ENCODE results near the gene LANCL1. TPM values are rescaled to one million over a fixed set of nuclear protein-coding genes. Genes with fewer than 3 reads are reported as not detected.

Gene LANCL1
- total RNA-seq, 4 donors from 2014 or later = 19.7 to 38.3 (median 24.3) TPM

DNA sequence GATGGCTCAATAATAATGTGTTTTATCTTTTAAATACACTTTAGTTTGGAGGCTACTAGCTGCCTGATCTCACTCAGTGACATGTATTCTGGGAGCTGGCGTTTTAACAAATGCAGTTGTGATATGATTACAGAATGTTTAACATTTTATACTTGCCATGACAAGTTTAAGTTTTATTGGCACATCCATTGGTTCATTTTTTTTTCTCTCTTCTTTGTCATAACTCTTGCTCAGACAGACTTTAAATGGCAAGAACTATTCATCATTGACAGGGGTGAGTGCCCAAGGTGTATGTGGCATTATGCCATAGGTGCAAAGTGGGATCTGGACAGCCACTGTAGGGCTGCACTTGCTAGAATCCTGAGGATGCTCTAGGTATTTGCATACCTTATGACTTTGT lies 89.5 kb downstream of the LANCL1 start:
- intact Hi-C loops (cut with DNase I; ENCODE audit: low total_unique reads) = no loop called here
- H3K27me3 ChIP-seq = no peaks in the 10 kb centered on the region
- H3K36me3 ChIP-seq = no peaks in the 10 kb centered on the region
- no peak for DNase-seq
- H3K4me1 ChIP-seq = peaks cover 6 to 10% of the 10 kb centered on the region in 2 donors
- in situ Hi-C loops (cut with MboI; ENCODE audit: low sequenced_read_pairs in 4 of 4) = no loop called here
- no peaks in the 10 kb centered on the region for H3K9me3 ChIP-seq
- H3K4me3 ChIP-seq = no peak overlapping the region
- no peak for ATAC-seq
- TF ChIP-seq, protein P1, sequence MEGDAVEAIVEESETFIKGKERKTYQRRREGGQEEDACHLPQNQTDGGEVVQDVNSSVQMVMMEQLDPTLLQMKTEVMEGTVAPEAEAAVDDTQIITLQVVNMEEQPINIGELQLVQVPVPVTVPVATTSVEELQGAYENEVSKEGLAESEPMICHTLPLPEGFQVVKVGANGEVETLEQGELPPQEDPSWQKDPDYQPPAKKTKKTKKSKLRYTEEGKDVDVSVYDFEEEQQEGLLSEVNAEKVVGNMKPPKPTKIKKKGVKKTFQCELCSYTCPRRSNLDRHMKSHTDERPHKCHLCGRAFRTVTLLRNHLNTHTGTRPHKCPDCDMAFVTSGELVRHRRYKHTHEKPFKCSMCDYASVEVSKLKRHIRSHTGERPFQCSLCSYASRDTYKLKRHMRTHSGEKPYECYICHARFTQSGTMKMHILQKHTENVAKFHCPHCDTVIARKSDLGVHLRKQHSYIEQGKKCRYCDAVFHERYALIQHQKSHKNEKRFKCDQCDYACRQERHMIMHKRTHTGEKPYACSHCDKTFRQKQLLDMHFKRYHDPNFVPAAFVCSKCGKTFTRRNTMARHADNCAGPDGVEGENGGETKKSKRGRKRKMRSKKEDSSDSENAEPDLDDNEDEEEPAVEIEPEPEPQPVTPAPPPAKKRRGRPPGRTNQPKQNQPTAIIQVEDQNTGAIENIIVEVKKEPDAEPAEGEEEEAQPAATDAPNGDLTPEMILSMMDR (IDR thresholded peaks at IDR 0.05 in 4 of 5, conservative IDR thresholded peaks at IDR 0.05 in 1 of 5) = no peak
- TF ChIP-seq POLR2A (IDR thresholded peaks at IDR 0.05) = no peak
- no peak overlapping the region for H3K27ac ChIP-seq

Other genes with a start within 250 kb of the LANCL1 start
- gene MYL1, start 161.6 kb downstream of the LANCL1 start, total RNA-seq = 1,000 to 10,000 TPM; 1,242 to 7,433 (median 2,317) TPM
- 1 to 10 TPM; 1.2 to 4.5 (median 2.6) TPM for gene CPS1, start 79.8 kb upstream of the LANCL1 start, total RNA-seq